Large intestine (tissue), 3 donors: ENCODE measurements around the gene CFAP100. TPM values are rescaled to one million over a fixed set of nuclear protein-coding genes. Genes with fewer than 3 reads are reported as not detected.

Experiments
- DNase-seq, 2 donors: peaks; one replicate each; pipeline versions ENCODE4 v3.0.0 to v3.0.0-alpha.2; 2013
- H3K27ac ChIP-seq: one replicate; pipeline ENCODE4 v1.5.1; 2013; ENCODE audit warnings: low read length
- H3K27me3 ChIP-seq: 2 replicates; pipeline ENCODE4 v1.6.1; 2013; ENCODE audit warnings: low read length; ENCODE audit not compliant: control insufficient read depth, insufficient read depth
- H3K36me3 ChIP-seq: 2 replicates; pipeline ENCODE4 v1.6.1; 2013; ENCODE audit warnings: low read length; ENCODE audit not compliant: control insufficient read depth, insufficient read depth
- H3K4me1 ChIP-seq: one replicate; pipeline ENCODE4 v1.6.1; 2013; ENCODE audit warnings: low read length; ENCODE audit not compliant: control insufficient read depth, insufficient read depth
- H3K4me3 ChIP-seq: one replicate; pipeline ENCODE4 v1.5.1; 2013; ENCODE audit warnings: low read length
- H3K9me3 ChIP-seq: one replicate; pipeline ENCODE4 v1.6.1; 2013; ENCODE audit warnings: mild to moderate bottlenecking, low read depth, low read length, moderate library complexity; ENCODE audit not compliant: control insufficient read depth
- WGBS: methylation state at CpG from one replicate; pipeline ENCODE4 v1.1.5; 2013; ENCODE audit warnings: low lambda C conversion rate; ENCODE audit not compliant: insufficient coverage; 5-methylcytosine and 5-hydroxymethylcytosine counted together
- polyA plus RNA-seq: library from polyadenylated mRNA; unstranded; fragments of 120-200 nt; gene quantifications from one replicate; pipeline ENCODE4 v1.2.1, GENCODE V29; 2013

The CFAP100 gene
- polyA plus RNA-seq, 1 donor = 0.45 TPM

DNA sequence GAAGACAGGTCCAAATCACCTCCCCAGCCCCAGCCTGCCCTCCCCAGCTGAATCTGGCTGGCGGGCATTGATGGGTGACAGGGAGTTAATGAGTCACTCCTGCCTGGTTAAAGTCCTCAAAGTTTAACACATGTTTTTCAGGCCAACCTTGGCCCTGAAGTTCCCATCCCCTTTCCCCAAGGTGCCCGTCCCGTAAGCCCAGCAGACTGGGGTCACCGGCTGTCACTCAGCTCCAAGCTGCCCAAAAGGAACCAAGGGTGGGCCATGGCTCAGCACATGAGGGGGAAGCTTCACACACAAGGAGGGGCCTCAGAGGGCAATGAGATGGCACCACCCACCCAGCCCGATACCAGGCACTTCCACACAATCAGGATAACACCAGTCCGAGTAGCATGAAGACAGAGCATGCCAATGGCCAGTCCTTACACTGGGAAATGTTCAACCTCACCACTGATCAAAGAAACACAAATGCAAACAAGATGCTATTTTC, 27.3 kb upstream of the CFAP100 start:
- Histone ChIP-seq H3K9me3 (peaks cover 5% of the 10 kb centered on the region), H3K36me3 (no peaks in the 10 kb centered on the region), H3K27ac (no peak overlapping the region), H3K4me1 (peaks cover 8% of the 10 kb centered on the region), H3K27me3 (peaks cover under 1% of the 10 kb centered on the region), H3K4me3 (no peak overlapping the region)
- DNase-seq = peak in 1 of 2 donors; percentile 51
- no CpG with 5 or more reads among the region's 6 CpGs for WGBS

- no CpG with 5 or more reads among the region's 2 CpGs for WGBS
- H3K36me3 ChIP-seq = no peaks in the 10 kb centered on the region
- H3K9me3 ChIP-seq = peaks cover 5% of the 10 kb centered on the region
Observed at GRCh38 chr3:126369490-126369889, 25.2 kb upstream of the CFAP100 start.

GRCh38 chr3:126370055-126370454, 24.7 kb upstream of the CFAP100 start:
- H3K27me3 ChIP-seq = no peaks in the 10 kb centered on the region
- H3K4me3 ChIP-seq = no peak overlapping the region
- no peaks in the 10 kb centered on the region for H3K36me3 ChIP-seq
- H3K4me1 ChIP-seq = peaks cover 8% of the 10 kb centered on the region
- no CpG with 5 or more reads among the region's 4 CpGs for WGBS
- peaks cover 5% of the 10 kb centered on the region for H3K9me3 ChIP-seq
- no peak overlapping the region for H3K27ac ChIP-seq
- no peak for DNase-seq

More at GRCh38 chr3:126369490-126369889, 25.2 kb upstream of the CFAP100 start:
- no peaks in the 10 kb centered on the region for H3K27me3 ChIP-seq
- H3K4me1 ChIP-seq = peaks cover 8% of the 10 kb centered on the region
- no peak overlapping the region for H3K4me3 ChIP-seq
- no peak overlapping the region for H3K27ac ChIP-seq
- DNase-seq = no peak

DNA sequence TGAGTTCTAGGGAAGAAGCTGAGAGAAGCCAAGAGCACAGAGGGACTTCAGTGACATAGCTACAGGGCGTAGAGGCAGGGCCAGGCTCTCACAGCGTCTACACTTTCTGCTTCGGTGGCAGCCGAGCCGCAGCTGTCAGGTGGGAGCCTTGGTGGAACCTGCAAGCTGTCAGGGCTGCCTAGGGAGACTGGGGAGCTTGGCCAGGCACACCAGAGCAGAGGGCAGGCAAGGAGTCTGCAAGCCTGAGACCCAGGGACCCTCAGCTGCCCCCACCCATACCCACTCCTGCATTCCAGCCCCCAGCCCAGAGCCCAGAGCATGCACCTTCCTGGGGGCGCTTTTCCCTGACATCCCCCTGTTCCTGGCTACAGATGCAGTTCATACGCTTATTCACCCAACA, 24.1 kb upstream of the CFAP100 start:
- Histone ChIP-seq H3K27me3 (no peaks in the 10 kb centered on the region), H3K9me3 (peaks cover 5% of the 10 kb centered on the region), H3K27ac (no peak overlapping the region), H3K36me3 (no peaks in the 10 kb centered on the region), H3K4me3 (no peak overlapping the region), H3K4me1 (peaks cover 8% of the 10 kb centered on the region)
- no CpG with 5 or more reads among the region's 7 CpGs for WGBS
- no peak for DNase-seq

GRCh38 chr3:126371096-126371705, 23.5 kb upstream of the CFAP100 start:
- 60% methylated on average over 2 of the region's 22 CpGs for WGBS
- DNase-seq = no peak

DNA sequence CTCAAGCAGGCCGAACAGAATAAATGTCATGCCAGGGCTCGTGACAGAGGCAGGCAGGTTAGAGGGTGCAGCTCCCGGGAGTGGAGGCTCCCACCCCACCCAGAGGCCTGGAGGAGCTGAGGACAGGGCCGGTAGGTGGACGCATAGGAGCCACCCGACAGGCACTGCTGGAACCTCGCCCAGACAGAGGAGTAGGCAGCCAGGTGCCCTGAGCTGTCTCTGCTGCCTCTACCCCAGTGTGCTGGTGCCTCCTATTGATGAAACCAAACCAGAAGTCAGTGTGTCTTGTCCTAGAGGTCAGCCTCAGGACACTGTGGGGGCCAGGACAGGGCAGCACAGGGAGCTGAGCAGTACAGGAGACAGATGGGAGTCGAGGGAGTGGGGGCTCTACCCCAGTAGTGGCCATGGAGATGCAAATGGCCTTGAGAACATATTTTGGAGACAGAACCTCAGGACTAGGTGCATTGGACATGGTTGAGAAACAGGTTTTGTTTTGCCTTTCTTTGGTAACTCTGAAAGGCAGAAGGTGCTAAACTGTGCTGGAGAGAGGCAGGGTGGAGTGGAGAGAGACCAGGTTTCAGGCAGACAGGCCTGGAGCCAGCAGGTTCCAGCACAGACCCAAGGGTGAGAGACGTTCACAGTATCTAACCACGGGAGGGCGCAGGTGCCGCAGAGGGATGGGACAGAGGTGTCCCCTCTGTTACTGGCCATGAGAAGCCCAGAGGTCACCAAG, 22.1 kb upstream of the CFAP100 start:
- Histone ChIP-seq H3K27ac (no peak overlapping the region), H3K27me3 (no peaks in the 10 kb centered on the region), H3K36me3 (no peaks in the 10 kb centered on the region), H3K9me3 (peaks cover 5% of the 10 kb centered on the region), H3K4me1 (peaks cover 2% of the 10 kb centered on the region), H3K4me3 (no peak overlapping the region)
- no CpG with 5 or more reads among the region's 12 CpGs for WGBS
- DNase-seq = no peak

More at GRCh38 chr3:126371096-126371705, 23.5 kb upstream of the CFAP100 start:
- Histone ChIP-seq H3K9me3 (peaks cover 5% of the 10 kb centered on the region), H3K27ac (no peak overlapping the region), H3K36me3 (no peaks in the 10 kb centered on the region), H3K4me1 (peaks cover 8% of the 10 kb centered on the region), H3K4me3 (no peak overlapping the region), H3K27me3 (no peaks in the 10 kb centered on the region)

DNA sequence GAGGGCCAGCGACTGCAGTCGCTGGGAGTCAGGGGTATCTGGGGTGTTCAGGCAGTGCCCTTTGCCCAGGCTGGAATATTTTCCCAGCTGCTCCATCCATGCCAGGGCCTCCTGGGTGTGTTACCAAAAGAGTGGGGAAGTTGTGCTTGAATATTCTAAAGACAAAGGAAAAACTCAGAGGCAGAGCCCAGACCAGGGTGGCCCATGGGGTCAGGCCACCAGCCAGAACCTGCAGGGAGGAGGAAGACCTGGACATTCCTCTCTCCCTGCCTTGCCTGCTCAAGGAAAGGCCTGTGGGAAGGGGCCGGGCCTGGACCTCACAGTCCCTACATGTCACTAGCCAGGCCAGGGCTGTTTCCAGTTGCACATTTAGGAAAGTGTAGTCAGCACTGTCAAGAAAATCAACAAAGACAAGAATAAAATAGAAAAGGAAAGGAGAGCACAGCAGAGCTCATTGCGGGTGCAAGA, 21.5 kb upstream of the CFAP100 start:
- Histone ChIP-seq H3K4me1 (no peaks in the 10 kb centered on the region), H3K9me3 (peaks cover 5% of the 10 kb centered on the region), H3K36me3 (no peaks in the 10 kb centered on the region), H3K27ac (no peak overlapping the region), H3K27me3 (no peaks in the 10 kb centered on the region), H3K4me3 (no peak overlapping the region)
- DNase-seq = no peak
- no CpG with 5 or more reads among the region's 4 CpGs for WGBS

DNA sequence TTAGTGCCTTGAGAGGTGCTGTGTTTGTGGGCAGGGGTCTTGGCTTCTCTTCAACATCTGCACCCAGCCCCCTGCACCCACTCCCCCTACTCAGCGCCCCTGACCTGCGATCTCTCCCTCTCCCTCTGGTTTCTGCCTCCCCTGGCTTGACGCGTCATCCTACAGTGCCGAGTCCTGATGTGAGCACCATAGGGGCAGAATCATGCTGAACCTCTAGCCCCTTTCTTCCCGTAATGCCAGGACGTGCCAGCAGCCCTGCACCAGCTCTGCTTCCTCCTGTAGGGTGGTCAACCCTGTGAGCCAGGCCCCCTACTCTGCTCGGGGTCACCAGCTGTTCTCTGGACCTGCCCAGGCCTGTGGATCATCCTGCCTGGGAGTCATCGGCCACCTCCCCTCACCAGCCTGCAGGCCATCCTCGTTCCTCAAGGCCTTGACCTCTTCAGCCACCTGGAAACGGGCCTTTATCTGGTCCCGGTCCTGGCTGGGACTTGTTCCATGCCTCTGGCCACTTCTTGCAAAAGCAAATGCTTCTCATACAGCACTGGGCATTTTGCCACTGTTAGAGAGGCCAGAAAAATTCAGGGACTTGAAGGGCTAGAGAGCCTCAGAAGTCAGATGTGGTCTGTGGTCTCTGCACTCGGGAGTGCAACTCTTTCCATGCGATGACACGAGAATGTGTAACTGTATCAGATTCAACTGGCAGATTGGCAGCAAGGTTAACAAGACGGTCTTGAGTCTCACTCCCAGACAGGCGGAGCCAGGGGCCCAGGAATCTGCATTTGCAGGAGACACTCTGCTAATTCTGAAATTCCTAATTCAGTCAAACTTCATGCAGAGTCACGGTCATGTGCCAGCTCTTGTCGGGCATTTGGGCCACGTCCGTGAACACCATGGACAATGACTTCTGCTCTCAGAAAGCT, 20.8 kb upstream of the CFAP100 start:
- H3K9me3 ChIP-seq = peaks cover 5% of the 10 kb centered on the region
- H3K4me3 ChIP-seq = no peak overlapping the region
- H3K27me3 ChIP-seq = no peaks in the 10 kb centered on the region
- no peak for DNase-seq
- no CpG with 5 or more reads among the region's 21 CpGs for WGBS
- no peak overlapping the region for H3K27ac ChIP-seq
- no peaks in the 10 kb centered on the region for H3K36me3 ChIP-seq
- no peaks in the 10 kb centered on the region for H3K4me1 ChIP-seq

- Histone ChIP-seq H3K4me1 (no peaks in the 10 kb centered on the region), H3K27me3 (peaks cover 8% of the 10 kb centered on the region), H3K9me3 (peaks cover 5% of the 10 kb centered on the region), H3K36me3 (no peaks in the 10 kb centered on the region), H3K27ac (no peak overlapping the region), H3K4me3 (no peak overlapping the region)
- WGBS = no CpG with 5 or more reads among the region's 13 CpGs
- DNase-seq = no peak
Observed at GRCh38 chr3:126375835-126376331, 18.8 kb upstream of the CFAP100 start.

- no peak overlapping the region for H3K4me3 ChIP-seq
- no peak for DNase-seq
- H3K36me3 ChIP-seq = no peaks in the 10 kb centered on the region
- WGBS = 33% methylated on average over 1 of the region's 3 CpGs
- H3K9me3 ChIP-seq = no peaks in the 10 kb centered on the region
- H3K27me3 ChIP-seq = peaks cover 9% of the 10 kb centered on the region
- H3K4me1 ChIP-seq = no peaks in the 10 kb centered on the region
- no peak overlapping the region for H3K27ac ChIP-seq
Observed at GRCh38 chr3:126376444-126376843, 18.3 kb upstream of the CFAP100 start.
